ENCODE results near the gene EXOC4.

The EXOC4 gene

GRCh38 chr7:133727476-133728214 is 474.8 kb downstream of the EXOC4 start:
- DNase-seq, result no peak

DNA sequence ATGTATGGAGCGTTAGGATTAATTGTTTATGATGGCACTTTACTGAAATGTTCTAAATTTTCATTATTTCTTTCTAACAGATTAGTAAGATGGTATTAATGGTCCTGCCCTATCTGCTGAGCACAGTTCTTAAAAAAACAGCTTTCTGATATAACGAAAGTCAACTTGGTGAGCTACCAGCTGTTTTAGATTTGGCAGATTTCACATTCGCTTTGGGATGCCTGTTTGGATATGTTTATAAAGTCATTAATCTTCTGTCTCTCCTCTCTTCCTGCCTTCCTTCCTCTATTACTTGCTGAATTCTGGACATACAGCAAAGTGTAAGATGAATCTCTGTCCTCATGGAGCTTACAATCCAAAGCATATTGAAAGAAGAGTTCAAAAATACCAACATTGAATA is 477.5 kb downstream of the EXOC4 start:
- no peak for DNase-seq

DNA sequence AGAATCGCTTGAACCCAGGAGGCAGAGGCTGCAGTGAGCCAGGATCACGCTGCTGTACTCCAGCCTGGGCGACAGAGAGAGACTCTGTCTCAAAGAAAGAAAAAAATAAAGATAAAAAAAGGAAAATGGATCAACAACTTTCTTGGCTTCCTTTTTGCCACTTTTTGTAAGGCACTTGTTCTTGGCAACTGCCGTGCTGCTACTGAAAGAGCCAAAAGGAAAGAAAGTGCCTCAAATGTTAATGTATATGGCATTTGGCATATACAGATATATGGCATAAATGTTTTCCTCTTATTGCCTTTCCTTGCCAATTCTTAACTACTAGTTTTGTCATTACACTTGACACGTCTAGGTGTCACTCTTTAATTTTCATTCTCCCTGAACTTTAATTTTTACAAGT is 480.5 kb downstream of the EXOC4 start:
- DNase-seq, result no peak

- DNase-seq, result no peak
These were observed 482.3 kb downstream of the EXOC4 start for GRCh38 chr7:133735222-133735621.

DNA sequence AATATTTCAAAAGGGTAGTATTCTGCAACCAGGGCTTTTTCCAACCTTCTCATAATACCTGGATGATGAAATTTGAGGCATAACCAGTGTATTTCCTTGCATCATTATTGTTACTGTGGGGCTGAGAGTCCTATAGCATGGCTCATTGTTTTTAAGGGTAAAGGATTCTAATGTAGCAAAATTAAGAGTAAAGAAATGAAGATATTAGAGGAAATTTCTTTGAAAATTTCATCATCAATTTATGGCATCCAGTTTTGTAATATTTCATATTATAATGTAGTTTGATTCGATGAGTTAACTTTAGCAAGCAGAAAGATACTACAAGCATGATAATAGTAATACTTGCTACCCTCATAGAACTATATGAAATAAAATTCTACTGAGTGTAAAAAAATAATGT is 486.9 kb downstream of the EXOC4 start:
- DNase-seq, result no peak

GRCh38 chr7:133741078-133741477 is 488.2 kb downstream of the EXOC4 start:
- no peak for DNase-seq

DNA sequence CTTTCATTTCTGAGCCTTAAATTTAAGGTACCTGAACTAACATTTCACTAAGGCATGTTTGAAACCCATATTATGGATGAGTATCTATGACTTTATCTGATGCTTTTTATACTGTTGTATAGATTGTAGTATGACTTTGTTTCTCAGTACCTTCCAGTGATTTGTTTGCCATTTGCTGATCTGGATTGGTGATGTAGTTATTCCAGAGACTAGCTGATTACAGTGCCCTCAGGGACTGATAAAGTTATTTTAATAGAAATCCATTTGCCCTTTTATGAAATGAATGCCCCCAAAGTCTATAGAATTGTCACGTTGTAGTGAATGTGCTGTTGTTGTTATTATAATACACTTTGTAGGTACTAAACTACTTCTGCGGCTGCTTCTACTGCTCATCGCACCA is 488.8 kb downstream of the EXOC4 start:
- DNase-seq, result no peak

- DNase-seq, result peak in 1 of 2 experiments; percentile 50
These were observed 490.0 kb downstream of the EXOC4 start for GRCh38 chr7:133742709-133743538.

DNA sequence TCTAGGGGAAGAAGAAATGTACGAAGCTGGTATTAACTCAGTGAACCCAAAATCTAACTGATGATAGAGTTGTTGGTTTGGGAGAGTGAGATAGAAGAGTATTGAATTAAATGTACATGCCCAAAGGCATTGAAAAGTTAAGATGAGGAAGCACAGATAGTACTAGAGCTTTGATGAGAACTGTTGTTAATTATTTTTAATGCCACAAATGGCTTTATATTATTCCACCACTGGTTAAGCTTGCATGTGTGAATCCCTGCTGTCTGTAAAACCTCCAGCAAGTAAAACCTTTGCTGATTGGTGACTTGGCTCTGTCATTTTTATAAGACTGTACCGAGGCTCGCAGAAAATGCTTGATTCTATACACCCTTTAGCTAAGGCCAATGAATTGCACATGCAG is 491.6 kb downstream of the EXOC4 start:
- no peak for DNase-seq

GRCh38 chr7:133746305-133746704 is 493.4 kb downstream of the EXOC4 start:
- no peak for DNase-seq

DNA sequence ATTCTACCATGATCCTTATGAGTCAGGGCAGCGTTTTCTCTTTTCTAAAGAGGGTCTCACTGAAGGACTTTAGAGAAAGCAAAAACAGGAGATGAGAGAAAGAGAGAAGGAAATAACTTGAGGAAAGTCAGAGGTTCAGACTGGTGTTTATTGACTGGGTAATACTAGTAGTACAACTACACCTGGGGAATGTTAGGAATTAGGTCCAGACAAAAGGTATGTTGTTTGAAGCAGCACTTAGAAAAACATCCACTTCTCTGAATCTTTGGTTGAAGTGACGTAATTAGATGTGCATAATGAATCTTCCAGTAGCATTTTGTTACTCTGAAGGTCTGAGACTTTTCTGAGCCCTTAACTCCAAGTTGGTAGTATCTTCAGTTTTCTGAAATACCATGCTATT is 494.0 kb downstream of the EXOC4 start:
- no peak for DNase-seq

DNA sequence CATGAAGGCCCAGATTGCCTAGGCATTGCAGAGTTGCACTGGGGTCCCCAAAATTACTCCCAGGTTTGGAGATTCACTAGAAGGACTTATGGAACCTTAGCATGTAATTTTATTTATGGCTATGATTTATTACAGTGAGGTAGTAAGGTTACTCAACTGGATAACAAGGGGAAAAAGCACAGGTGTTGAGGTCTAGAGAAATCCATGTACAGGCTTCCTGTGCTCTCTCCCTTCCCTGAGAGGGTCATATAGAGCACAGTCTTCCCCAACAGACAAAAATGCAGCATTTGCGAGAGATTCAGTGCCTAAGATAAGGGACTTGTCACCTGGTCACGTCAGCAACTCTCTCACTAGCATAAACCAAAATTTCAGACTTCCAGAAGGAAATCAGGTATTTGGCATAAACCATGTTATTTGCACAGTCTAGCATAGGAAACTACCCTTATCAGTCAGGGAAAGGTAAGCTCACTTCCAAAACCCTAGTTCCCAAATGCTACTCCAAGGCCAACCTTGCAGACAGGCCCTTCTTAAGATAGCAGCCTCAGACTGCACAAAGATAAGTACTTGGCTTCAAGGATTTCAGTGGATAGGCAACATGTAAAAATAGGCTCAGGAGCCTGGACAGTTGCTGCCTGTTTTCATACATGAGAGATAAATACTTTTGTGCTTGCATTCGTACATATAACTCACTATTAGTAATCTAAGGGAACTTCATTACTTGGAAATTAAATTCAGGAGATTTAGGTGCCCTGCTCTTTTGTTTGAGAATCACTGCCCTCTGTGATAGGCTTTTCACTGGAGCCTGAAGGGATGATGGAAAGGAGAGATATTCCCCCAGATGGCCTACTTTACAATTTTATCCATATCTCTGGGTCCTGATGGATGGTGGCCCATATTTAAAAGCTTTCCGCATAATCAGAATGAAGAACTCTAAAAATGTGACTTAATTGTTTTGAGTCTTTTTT is 495.8 kb downstream of the EXOC4 start:
- no peak for DNase-seq

GRCh38 chr7:133750287-133750686 is 497.4 kb downstream of the EXOC4 start:
- DNase-seq, result no peak

- DNase-seq, result no peak
These were observed 498.2 kb downstream of the EXOC4 start for GRCh38 chr7:133751079-133751478.

GRCh38 chr7:133753513-133753912 is 500.6 kb downstream of the EXOC4 start:
- DNase-seq, result no peak

GRCh38 chr7:133754708-133755107 is 501.8 kb downstream of the EXOC4 start:
- DNase-seq, result no peak

GRCh38 chr7:133755901-133756300 is 503.0 kb downstream of the EXOC4 start:
- no peak for DNase-seq

GRCh38 chr7:133761443-133761842 is 508.6 kb downstream of the EXOC4 start:
- no peak for DNase-seq

DNA sequence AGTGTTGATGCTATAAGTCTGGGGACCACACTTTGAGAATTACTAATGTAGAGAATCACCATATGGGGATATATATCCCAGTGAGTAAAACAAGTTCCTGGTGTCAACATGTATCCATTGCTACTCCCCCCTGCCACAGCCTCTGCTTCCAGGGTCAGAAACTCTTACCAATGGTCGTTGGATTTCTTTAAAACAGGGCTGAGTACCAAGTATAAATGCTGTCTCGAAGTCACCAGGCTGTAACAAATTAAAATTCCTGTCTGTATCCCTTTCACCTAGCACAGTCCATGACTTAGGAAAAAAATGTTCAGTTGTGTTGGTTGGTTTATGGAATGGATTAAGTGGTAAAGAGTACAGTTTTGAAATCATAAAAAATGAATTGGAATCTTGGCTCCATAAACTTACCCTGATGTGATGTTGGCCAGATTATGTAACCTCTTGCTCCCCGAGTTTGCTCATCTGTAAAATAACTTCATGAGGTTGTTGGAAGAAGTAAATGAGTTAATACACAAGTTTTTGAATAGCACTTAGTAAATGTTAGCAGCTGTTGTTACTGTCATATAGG is 510.3 kb downstream of the EXOC4 start:
- no peak for DNase-seq

DNA sequence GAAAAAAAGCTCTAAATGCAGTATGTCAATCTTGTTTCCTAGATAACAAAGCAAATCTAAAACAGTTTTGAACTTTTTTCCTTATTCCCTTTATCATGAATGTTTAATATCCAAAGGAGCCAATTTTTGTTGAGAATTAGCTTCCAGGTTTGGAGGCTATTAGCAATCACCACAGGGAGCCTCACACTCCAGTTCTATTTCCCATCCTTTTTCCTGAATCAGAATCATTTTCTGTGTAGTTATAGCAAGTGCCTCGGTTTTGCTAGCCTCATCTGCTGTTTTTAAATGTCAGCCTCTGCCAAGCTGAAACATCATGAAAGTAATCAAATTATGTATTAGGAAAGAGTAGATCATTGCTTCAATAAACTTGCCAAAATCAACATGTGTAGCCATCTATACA is 516.8 kb downstream of the EXOC4 start:
- DNase-seq, result no peak

GRCh38 chr7:133770863-133771492 is 518.1 kb downstream of the EXOC4 start:
- peak; percentile 12 to 28 for DNase-seq

GRCh38 chr7:133771788-133772419 is 519.0 kb downstream of the EXOC4 start:
- peak; percentile 23 to 59 for DNase-seq
